ENCODE data around the gene ZPR1.
"Not testable (repeated sequence)": the region's sequence is repeated elsewhere in the genome, so short reads cannot be mapped to it uniquely, and the experiment has no call there.

The ZPR1 gene

DNA sequence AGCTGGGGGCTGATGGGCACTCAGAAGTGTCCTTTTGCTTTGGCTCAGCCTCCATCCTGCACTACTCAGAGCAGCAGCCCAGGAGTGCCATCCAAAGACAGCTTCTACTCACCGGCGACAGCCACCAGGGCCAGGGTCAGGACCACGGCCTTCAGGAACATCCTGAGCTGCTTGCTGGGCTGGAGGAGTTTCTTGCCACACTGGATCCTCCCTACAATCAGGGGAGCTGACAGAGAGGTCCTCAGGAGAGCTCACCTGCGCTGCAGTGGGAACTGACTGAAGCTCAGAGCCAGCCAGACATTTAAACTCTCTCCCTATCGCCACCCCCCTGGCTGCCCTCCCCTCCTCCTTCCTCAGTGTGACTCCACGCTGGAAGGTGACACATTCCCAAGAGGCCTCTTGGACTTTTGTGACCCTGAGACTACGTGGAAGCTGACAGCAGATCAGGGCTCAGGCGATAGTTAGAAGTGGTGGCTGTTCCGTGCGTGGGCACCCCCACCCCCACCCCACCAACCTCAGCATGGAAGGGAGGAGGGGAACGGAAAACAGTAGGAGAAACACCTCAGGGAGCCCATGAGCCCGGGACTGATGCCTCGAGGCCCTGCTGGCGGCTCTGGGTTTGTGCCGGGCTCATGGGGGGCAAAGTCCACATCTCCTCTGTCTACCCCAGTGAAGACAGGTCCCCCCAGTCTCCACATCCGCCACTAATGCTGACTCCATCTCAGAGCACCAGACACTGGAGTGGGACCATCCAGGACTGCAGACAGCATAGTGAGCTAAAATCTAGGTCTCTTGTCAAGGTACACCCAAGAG is 35.4 kb upstream of the ZPR1 start, which contains the start of gene APOA4:
TSS of gene APOA4 (minus strand) at position 274 of the 813 bp plus-strand sequence. CDS start at position 161, 113 bp downstream.
- DNase-seq: no peak

- no peak for DNase-seq
Measured at GRCh38 chr11:116822575-116822974, 34.8 kb upstream of the ZPR1 start.

- DNase-seq: no peak
Measured at GRCh38 chr11:116821050-116821918, 33.5 kb upstream of the ZPR1 start.

- DNase-seq: no peak
Measured at GRCh38 chr11:116819049-116819448, 31.2 kb upstream of the ZPR1 start.

- DNase-seq: no peak
Measured at GRCh38 chr11:116814502-116814901, 26.7 kb upstream of the ZPR1 start.

DNA sequence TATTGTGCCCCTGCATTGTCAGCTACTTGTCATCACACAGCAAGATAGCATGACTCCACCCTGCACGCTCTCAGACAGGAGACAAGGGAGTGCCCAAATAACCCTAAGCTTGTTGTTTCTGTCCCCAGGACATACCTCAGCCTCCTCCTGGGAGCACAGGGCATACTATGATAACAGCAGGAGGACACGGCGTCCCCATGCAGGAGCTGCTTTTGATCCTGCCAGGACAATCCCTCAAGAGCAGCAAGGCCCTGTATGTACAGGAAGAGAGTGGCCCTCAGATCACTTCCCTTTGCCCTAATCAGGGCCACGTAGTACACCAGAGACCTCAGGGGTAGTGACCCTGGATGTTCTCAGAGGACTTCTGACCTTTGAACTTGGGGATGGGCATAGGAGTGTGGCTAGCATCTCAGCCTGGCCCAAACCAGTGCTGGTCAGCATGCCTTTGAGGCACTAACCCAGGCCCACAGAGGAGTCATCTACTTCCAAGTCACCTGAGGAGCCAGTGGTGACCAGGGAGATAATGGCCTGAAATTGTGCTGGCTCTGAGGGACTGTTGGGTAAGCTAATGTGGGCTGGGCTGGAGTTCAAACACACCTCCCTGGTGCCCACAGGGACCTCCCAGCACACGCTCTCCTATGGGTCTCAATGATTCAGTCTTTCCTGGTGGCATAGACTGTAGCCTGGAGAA is 26.1 kb upstream of the ZPR1 start:
- no peak for DNase-seq

DNA sequence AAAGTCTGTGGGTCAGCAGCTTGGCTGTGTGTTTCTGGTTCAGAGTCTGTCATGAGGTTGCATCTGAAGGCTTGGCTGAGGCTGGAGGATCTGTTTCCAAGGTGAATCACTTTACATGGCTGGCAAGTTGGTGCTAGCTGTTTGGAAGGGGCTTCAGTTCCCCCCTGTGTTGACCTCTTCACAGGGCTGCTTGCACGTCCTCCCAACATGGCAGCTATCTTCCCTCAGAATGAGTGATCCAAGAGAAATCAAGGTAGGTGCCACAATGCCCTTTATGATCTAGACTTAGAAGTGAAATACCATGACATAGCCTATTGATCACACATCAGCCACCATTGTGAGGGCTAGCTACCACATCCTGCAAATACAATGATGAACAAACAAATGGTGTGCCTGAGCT is 25.3 kb upstream of the ZPR1 start:
- no peak for DNase-seq

- no peak for DNase-seq
Measured at GRCh38 chr11:116812109-116812508, 24.3 kb upstream of the ZPR1 start.

GRCh38 chr11:116811194-116811593 is 23.4 kb upstream of the ZPR1 start:
- no peak for DNase-seq

GRCh38 chr11:116808262-116809175 is 20.7 kb upstream of the ZPR1 start:
- peak; percentile 28 for DNase-seq

- no peak for DNase-seq
Measured at GRCh38 chr11:116807601-116808261, 19.9 kb upstream of the ZPR1 start.

DNA sequence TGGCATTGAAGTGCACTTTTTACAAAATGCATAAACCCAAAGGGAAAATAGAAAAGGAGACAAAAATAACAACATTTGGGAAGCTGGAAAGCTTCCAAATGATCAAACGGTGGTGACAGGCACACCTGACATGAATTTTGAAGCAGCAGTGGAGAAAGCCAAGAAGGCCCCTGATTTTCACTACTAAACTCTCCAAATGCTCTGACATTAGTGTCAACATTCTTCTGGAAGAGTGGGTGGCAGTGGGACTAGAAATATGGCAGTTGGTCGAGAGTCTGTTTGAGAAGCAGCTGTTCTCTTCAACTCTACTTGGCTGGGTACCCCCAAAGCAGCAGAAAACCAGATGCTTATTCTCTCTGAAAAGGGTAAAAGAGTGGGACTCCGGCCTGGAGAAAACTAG is 16.2 kb upstream of the ZPR1 start:
- no peak for DNase-seq

DNA sequence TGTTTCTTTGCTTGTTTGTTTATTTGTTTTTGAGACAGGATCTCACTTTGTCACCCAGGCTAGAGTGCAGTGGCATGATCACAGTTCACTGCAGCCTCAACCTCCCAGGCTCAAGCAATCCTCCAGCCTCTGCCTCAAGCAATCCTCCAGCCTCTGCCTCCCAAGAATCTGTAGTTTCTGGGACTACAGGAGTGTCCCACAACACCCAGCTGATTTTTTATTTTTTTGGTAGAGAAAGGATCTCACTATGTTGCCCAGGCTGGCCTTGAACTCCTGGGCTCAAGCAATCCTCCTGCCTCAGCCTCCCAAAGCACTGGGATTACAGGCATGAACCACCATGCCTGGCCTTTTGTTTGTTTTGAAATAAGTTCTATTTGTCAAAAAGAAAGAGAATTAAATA is 13.8 kb upstream of the ZPR1 start:
- not testable (repeated sequence) for DNase-seq

DNA sequence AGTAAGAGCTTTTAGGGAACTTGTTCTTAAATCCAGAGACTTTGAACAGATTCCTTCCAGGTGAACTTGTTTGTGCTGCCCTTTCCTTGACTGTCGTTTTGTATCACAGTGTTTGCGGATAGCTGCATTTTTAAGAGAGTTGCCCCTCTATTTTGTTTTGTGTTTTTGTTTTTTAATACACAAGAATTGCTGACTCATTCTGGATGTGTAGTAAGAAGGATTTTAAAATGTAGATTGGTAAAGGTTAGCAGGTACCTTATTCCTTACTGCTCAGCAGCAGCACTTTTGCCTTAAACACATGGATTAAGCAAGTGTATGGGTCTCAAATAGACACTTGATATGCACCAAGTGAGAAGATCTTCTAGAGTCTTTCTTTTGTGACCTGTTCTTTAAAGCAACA is 12.8 kb upstream of the ZPR1 start:
- no peak for DNase-seq

DNA sequence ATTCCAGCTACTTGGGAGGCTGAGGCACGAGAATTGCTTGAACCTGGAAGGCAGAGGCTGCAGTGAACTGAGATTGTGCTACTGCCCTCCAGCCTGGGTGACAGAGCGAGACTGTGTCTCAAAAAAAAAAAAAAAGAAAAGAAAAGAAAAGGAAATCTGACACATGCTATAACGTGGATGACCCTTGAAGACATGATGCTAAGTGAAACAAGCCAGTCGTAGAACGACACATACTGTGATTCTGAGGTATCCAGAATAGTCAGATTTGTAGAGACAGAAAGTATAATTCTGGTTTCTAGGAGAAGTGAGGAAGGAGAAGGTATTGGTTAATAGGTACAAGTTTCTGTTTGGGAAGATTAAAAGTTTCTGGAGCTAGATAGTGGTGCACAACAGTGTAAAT is 10.5 kb upstream of the ZPR1 start:
- no peak for DNase-seq

GRCh38 chr11:116797816-116798215 is 10.0 kb upstream of the ZPR1 start:
- DNase-seq: no peak

DNA sequence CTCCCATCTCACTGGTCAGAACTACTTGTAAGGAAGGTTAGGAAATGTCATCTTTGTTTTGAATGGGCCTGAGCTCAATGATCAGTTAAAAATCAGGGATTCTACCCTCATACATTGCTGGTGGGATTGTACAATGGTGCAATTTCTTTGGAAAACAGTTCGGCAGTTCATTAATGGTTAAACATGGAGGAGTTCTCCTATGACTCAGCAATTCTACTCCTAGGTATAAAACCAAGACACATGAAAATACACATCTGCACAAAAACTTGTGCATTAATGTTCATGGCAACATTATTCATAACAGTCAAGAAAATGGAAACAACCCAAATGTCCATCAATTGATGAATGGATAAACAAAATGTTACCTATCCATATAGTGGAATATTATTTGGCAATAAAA is 8.7 kb upstream of the ZPR1 start:
- DNase-seq: no peak

GRCh38 chr11:116794851-116795250 is 7.0 kb upstream of the ZPR1 start:
- no peak for DNase-seq

DNA sequence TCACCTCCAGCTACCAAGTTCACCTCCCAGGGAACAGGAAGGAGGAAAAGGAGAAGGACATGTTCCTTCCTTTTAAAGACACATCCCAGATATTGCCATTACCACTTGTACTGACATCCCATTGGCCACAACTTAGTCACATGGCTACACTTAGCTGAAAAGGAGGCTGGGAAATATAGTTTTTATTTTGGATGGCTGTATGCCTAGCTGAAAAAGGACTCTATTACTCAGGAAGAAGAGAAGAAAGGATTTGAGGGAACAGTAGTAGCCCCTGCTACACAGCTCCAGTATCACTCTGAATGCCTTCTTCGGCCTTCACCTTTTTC is 5.9 kb upstream of the ZPR1 start:
- DNase-seq: no peak

GRCh38 chr11:116792869-116793771 is 5.3 kb upstream of the ZPR1 start:
- DNase-seq: no peak

Data from NCI-H146 (cell line).